HG03457 (cell line): Measurements from ENCODE around the gene PLD4.
"Not testable (repeated sequence)": the region's sequence is repeated elsewhere in the genome, so short reads cannot be mapped to it uniquely, and the experiment has no call there.

Experiments
- ATAC-seq: cut with Tn5 transposase; IDR thresholded peaks from one replicate; pipeline ENCODE4 v1.9.1; 2021; ENCODE audit warnings: moderate number of reproducible peaks; ENCODE audit not compliant: unreplicated experiment

Gene PLD4

DNA sequence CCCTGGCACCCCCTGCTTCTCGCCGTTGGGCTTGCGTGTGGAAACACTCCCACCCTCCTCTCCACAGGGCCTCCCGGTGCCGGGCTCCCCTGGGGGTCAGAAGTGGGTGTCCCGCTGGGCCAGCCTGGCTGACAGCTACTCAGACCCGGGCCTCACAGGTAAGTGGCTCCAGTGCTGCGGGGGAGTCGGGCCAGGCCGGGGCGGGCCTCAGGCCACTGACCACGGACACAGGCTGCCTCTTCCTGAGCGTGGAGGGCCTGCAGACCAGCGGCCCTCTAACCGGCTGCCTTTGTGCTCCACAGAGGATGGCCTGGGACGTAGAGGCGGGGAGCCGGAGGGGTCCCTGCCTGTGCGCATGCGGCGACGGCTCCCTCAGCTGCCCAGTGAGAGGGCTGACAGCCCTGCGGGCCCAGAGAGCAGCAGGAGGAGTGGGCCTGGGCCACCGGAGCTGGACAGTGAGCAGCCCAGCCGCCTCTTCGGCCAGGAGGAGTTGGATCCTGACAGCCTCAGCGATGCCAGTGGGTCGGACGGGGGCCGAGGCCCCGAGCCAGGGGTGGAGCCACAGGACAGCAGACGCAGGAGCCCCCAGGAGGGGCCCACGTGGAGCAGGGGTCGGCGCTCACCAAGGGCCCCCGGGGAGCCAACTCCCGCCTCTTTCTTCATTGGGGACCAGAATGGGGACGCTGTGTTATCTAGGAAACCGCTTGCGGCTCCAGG, 38.5 kb upstream of the PLD4 start:
- ATAC-seq, result no peak

- ATAC-seq, result no peak
Observed at GRCh38 chr14:104886690-104887622, 37.7 kb upstream of the PLD4 start.

DNA sequence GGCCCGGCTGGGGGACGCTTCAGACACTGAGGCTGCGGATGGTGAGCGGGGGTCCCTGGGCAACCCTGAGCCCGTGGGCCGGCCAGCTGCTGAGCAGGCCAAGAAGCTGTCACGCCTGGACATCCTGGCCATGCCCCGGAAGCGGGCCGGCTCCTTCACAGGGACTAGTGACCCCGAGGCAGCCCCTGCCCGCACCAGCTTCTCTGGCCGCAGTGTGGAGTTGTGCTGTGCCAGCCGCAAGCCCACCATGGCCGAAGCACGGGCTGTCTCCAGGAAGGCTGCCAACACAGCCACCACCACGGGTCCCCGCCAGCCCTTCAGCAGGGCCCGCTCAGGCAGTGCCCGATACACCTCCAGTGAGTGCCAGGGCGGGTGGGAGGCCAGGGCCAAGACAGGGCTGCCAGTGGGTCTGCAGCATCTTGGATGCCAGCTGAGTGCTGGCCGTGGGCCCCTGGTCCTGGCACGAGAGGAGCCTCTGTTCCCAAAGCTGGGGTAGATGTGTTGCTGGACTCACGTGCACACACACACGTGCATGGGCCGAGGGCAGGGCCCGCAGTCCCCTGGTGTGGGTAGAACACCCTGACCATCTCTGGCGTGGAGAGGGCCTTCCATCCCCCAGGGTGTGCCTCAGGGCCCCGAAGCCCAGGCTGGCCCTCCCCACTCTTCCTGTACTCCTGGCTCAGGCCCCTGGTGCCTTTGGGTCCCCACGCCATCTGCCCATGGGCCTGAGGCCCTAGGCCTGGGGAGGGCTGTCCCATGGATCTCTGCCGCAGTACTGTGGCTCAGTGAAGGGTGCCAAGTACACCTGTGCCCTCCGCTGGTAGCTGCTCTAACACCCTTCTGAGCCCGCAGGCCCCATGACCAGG, 36.8 kb upstream of the PLD4 start:
- ATAC-seq, result no peak

DNA sequence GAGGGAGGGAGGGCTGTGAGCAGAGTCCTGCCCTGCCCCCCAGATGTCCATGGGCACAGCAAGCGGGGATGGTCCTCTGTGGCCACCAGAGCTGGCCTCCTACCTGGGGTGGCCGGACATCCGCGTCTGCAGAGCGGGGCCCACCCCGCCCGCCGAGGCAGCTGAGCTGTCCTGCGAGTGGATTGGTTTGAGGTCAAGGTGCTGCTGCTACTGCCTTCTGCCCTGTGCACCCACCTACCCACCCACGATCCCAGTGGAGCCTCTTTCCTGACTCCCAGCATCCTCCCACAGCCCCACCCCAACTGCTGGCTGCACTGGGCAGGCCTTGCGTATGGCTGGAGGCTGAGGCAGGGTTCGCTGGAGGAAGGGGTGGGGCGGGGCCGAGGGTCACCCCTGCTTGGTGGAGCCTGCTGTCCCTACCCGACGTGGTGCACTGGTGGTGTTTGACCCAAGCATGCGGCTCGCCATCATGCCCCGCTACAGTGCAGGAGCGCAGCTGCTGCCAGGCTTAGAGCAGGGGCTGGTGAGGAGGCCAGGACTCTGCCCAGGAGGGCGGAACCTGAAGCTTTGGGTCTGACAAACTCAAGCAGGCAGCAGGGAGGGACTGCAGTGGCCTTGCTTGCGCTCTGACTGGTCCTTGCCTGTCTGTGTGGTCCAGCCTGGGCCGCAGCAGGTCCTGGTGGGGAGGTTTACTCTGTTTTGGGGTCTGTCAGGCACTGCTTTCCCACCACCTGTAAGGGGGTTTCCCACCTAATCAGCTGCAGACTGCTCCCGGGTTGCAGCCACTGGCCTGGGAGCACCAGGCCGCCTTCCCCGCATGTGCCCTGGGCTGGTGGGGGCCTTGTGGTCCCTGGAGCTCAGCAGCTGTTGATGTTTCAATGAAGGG, 35.9 kb upstream of the PLD4 start:
- ATAC-seq, result no peak

DNA sequence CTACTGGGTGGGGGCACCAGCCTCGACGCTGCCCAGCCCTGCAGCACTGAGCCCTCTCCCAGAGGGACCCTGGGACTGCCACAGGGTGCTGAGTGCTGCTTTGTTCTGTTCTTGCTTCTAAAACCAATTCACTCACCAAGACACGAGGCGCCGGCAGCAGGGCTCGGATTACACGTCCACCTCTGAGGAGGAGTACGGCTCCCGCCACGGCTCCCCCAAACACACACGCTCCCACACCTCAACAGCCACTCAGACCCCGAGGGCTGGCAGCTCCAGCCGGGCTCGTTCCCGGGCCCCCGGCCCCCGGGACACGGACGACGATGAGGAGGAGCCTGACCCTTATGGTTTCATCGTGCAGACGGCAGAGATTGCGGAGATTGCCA, 35.3 kb upstream of the PLD4 start:
- no peak for ATAC-seq

DNA sequence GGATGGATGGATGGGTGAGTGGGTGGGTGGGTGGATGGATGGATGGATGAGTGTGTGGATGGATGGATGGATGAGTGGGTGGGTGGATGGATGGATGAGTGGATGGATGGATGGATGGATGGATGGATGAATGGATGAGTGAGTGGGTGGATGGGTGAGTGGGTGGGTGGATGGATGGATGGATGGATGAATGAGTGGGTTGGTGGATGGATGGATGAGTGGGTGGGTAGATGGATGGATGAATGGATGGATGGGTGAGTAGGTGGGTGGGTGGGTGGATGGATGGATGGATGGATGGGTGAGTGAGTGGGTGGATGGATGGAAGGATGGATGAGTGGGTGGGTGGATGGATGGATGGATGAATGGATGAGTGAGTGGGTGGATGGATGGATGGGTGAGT, 34.4 kb upstream of the PLD4 start:
- not testable (repeated sequence) for ATAC-seq

DNA sequence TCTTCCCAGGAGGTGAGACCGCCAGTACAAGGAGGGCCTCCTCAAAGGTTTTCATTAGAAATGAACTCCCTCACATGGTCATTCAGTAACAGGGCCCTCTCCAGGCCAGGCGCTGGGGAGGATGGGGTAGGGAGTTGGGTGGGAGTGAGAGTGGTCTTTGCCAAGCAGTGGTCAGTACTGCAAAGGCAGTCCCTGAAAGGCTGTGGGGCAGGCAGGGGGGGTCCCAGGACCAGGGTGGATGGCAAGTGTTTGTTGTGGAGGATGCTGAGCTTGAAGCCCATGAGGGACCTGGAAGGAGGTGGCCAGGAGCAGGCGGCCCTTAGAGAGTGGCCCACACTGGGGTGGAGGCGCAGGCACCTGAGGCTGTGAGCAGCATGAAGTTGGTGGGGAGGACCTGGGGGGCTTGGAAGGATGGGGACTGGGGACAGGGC, 33.5 kb upstream of the PLD4 start:
- ATAC-seq, result no peak

DNA sequence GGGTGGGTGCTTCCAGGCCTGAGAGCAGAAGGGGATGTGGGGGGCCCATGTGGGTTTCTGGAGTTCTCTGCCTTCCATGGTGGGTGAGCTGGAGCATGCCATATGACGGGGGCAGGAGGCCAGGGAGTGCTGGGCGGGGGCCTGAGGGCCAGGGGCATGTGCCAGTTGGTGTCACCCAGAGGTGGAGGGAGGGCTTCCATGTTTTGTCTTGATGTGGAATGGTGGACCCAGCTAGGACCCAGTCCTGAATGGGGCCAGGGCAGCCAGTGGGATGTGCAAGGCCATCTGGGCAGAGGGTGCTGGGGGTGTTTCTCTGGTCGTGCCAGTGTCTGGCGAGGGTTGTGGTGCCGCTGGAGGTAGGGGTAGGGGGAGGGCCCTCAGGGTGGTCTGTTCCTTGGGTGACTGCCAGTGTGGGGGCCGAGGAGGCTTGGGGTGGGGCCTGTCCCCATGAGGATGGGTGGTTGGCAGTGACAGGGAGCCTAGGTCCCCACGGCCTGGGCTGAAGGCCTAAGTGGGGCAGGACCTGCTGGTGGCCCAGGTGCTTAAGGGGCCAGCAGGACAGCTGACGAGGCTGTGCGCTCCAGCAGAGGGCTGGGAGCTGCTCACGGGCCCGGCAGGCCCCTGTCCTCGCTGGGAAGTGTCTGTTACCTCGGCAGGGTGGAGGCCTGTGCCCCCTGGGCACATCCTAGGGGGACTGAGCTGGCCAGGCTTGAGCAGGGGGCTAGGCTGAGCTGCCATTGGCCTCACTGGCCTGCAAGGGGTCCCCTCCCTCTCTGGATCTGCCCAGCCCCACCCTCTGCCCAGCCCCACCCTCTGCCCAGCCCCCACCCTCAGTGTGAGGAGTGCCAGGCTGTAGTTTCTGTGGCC, 32.8 kb upstream of the PLD4 start:
- ATAC-seq, result no peak

DNA sequence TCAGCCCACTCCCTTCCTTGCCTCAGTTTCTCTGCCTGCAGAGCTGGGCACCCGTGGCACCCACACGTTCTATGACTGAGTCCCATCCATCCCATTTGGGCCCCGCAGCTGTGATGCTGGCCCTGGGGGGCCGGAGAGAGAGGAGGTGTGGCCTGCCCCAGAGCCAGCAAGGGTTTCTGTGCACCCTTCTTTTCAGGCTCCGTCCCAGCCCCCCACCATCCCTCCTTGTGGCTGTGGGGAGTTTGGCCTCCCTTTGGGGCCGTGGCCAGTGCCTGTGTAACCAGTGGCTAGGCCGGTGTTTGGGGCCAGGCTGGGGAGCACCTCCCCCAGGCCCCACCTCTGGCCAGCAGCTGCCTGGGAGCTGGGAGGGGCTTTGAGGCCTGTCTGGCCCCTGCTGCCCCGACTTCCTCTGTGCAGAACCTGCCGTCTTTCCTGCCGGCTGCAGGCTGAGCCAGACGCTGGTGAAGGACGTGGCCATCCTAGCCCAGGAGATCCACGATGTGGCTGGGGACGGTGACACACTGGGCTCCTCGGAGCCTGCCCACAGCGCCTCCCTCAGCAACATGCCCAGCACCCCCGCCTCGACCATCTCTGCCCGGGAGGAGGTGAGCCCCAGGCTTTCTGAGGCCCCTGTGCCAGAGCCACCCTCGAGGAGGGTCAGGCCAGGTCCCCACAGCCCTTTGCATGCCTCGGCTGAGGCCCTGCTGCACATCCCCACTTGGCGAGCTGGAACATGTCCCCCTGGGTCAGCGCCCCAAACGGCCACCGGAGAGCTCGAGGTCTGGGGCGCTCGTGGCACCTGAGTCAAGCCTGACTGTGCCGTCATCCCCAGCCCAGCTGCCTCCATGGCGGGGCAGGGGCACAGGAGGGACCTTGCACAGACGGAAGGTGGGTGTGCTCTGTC, 31.9 kb upstream of the PLD4 start:
- ATAC-seq, result no peak

GRCh38 chr14:104893435-104894207, 31.1 kb upstream of the PLD4 start:
- ATAC-seq, result no peak

DNA sequence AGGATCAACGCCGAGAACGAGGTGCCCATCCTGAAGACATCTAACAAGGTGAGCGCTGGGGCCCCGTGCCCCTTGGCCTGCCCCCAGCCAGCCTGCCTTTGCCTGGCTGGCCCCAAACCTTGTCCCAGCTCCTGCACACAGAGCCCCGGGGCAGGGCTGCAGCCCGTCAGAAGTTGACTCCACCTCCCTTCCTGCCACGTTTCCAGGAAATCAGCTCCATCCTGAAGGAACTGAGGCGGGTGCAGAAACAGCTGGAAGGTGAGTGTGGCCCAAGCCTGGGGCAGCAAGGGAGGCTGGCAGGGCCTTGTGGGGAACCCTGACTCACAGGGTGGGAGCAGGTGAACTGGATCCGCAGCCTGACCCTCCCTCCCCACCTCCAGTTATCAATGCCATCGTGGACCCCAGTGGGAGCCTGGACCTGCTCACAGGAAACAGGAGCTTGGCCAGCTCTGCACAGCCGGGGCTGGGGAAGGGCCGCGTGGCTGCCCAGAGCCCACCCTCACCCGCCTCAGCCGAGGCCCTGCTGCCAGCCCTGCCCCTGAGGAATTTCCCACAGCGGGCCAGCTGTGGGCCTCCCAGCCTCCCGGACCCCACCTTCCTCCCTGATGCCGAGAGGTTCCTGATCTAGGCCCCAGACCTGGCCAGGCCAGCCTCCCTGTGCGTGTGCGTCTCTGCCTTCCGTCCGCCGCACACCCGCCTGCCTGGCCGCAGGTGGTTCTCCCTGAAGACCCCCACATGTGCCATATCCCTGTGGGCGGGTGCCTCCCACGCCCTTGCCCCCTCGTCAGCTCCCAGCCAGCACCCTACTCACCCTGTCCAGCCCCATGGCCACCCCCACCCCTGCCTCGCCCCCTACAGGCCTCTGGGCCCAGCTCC, 30.1 kb upstream of the PLD4 start:
- ATAC-seq, result no peak

DNA sequence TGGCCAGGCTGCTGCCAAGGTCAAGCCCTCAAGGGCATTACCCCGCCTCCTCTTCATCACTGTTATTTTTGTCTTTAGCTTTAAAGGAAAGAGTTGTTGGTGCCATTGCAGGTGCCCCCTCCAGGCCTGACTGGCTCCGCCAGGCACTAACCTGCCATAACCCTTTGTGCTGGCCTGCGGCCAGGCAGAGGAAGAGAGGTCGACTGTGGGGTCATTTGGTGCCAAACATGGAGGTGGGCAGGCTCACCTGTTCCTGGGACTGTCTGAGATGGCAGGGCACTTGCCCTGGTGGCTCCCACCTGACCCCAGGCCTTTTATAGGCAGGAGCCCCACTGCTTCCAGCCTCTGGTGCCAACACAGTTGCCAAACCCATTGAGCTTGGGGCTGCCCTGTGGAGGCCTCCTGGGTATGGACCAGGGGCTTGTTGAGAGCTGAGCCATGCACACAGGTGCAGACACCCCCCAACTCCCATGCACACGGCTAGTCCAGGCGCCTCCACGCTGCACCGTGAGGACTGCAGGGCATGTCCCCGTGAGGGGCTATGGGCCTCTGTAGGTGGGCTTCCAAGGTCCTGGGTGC, 29.4 kb upstream of the PLD4 start:
- ATAC-seq, result no peak

DNA sequence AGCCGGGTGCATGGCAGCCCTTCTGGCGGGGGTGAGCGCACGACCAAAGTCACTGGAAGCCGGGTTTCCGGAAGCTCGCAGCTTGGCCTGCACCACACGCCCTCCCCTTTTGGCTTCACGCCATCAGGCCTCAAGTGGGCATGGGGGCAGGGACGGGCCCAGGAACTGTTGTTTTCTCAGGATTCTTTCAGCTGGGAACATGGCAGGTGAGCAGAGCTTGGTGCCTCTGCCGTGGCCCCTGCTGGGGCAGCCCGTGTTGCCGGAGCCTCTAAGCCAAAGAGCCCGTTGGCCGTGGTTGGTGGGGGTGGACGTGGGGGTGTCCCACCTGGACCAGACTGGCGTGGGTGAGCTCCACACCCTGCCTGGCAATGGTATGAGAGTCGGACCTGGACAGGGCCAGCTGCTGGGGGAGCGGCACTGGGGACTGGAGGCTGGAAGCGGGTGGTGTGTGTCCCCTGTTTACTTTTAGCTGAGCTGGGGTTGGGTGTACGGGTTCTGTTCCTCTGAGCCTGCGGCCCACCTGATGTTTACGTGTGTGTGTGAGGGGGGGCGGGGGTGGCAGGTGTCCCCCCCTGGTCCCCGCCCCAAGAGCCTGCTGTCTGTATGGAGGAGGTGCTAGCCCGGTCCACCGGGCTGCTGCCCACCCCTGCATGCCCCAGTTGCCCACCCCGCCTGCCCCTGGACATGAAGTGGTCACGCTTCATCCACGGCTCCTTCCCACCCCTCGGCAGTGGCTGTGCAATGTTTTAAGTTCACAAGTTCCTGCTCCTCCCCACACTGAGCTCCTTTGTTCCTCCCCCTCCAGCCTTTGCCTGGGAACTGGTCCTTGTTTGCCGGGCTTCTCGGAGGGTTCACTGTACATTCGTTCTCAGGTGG, 28.7 kb upstream of the PLD4 start:
- ATAC-seq, result no peak

GRCh38 chr14:104897330-104898194, 27.1 kb upstream of the PLD4 start:
- ATAC-seq, result no peak
